ENCODE results near the gene CRYBG1.
"Not testable (repeated sequence)": the region's sequence is repeated elsewhere in the genome, so short reads cannot be mapped to it uniquely, and the experiment has no call there.

- not testable (repeated sequence) for TF ChIP-seq CTCF, POLR2A (IDR thresholded peaks at IDR 0.05)
Measured at GRCh38 chr6:106548926-106549455, 188.5 kb downstream of the CRYBG1 start.
